CD4-positive, alpha-beta T cell treated with Interleukin-15 for 1 hour (primary cell): ENCODE measurements around the gene PTPRJ.
A peak's percentile ranks its signal among the peaks of the same experiment; 100 is the strongest.

ENCODE experiments used
- DNase-seq: peaks from one replicate; pipeline ENCODE4 v3.0.0-alpha.2; 2020

Gene PTPRJ

DNA sequence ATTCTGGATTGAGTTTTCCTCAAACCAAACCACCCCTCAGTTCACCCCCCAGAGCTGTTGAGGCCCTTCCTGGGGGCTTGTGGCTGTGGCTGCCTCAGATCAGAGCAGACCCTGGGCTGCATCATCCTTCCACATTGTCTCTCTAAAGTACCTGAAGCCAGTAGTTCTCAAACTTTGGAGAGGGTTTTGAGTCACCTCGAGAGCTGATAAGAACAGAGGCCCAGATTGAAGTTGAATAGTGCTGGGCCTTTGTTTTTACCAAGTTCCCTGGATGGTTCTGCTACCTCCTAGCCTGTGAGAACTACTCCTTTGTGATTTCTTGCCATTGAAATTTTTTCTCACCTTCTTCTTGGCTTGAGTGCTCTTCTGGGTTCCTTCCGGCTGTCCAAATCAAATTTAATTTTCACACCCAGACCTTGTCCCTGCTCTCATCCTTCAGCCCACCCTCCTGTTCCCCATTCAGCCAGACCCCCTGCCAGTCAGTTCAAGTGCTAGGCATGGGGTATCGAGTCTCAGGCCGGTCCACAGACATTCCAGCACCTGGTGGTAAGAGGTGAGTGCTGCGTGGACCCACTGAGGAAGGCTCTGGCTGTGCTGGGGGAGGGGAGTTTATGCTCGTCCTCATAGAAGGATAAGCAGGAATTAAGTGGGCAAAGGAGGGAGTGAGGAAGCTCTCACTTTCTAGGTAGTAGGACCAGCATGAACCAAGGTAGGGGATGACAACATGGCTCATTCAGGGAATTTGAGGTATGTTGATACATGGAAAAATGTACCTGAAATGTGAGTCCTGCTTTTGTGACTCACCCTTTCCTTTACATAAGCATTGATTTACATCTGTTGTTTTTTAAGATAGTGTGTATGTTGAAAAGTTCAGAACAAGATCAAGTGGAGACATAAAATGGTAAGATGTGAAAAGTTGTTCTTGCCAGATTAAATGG is 116.5 kb downstream of the PTPRJ start:
- DNase-seq, result no peak

DNA sequence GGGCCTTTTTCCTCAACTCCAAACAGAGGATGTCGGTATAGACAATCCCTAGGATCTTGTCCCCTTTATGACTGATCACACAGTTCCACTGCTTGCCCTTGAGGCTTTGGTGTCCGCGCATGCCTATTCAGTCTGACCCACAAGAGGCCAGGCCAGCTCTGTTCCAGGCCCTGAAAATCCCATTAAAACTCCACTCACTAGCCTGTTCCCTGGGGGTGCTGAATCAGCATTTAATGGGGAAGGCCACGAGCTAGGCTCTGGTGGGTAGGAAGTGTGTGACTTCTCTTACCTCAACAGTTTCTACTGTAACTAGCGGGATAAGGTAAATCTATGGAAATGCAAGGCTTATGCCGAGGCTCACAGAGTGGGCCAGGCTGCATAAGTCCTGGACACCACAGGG is 117.7 kb downstream of the PTPRJ start:
- DNase-seq, result no peak

DNA sequence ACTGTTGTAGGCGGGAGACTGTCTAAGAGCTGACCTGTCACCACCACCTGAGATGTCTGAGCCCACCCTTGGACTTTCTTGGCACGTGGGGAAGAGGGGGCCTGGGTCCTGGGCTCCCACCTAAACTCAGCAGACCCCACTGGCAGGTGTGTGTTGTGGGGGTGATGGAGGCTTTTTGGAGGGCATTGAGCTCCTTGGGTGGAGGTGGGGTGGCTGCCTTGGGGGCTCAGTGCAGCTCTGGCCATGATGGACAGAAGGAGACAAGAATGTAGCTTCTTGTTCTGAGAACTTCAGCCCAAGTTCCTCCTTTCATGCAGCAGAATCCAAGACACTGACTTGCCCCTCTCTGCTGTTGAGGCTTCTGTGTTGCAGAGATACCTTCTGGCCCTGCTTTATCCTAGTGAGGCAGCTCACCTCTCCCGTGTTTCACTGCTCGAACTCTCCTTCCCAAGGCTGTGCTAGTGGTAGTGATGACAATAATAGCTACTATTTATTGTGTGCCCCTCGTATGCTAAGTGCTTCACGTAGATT is 119.6 kb downstream of the PTPRJ start:
- DNase-seq, result no peak

DNA sequence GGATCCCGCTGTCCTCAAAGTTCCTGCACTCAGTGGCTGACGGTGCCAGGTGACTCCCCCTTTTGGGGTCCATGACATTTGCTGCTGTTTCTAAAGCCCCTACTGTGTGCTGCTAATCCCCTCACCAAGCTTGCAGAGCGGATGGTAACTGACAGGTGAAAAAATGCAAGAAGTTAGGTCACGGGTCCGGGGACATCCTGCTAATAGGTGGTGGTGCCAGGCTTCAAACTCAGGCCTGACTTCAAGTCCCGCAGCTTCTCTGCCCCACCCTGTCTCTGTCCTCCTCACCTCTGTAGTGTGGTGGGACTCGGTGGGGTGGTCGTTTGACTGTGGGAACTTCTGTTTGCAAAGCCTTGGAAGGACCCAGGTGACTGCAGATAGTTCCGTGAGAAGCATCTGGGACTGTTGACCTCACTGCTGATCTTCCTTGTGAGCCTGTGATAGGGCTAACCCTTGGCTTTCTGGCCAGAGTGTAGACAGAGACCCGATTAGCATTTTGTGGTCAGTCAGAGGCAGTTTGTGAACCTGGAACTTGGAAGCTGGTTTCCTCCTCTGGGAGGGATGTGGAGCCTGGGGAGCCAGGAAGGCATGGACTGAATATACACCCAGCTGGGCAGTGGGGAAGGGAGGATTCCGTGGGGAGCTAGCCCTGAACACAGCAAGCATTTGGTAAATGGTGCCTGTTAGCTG is 120.8 kb downstream of the PTPRJ start:
- DNase-seq, result no peak

DNA sequence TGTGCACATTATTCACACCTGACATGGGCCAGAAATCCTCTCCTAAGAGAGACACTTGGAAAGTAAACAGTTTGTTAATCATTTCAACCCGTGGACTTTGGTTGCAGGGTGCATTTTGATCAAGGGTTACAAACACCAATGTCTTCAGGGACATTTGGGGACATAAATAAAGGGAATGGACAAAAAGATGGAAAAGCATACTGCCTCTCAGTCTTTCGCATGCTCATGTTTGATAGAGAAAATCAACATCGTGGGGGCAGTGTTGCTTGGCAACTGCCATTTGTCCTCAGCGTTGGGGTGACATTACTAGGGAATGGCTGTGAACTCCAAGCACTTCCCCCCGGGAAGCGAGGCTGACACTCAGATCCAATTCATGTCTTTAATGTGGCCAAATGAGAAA is 121.6 kb downstream of the PTPRJ start:
- no peak for DNase-seq

DNA sequence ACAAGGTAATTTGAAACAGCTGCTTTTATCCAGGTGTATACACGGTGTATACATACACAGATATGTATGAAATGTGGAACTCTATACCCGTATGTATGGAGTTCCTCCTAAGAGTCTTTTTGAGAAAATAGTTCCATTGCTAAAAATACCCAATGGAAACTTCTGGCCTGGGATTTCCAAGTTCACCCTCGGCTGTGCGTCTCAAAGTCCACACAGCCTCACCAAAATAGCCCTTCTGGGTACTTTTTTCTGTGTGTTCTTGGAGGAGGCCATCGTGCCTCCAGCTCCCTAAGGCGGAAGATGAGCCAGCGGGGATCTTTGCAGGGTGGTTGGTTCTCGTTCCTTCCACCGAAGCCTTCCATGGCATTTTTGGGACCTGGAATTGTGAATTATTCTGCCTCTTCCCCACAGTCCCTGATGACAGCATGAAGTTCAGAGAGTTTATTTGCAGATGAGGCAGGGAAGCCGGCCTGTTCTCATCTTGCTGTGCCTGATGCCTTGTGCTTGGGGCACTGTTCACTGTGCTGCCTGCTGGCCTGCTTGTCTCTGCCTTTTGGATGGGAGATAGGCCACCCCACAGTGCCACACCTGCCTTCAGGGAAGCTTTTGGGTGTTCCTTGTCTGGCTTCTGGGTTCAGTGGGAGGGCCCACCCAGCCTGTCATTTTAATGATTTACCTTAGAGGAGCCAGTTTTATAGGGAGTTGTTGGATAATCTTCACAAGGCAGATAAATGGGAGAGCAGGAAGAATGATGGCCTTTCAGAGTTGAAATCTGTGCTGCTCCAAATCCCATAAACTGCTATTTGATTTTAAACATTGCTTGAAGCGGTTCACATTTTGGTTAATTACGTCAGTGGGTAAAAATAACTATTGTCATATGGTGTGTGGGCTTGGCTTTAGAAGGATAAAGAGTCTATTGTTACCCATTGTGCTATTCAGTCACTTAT is 123.5 kb downstream of the PTPRJ start:
- no peak for DNase-seq

DNA sequence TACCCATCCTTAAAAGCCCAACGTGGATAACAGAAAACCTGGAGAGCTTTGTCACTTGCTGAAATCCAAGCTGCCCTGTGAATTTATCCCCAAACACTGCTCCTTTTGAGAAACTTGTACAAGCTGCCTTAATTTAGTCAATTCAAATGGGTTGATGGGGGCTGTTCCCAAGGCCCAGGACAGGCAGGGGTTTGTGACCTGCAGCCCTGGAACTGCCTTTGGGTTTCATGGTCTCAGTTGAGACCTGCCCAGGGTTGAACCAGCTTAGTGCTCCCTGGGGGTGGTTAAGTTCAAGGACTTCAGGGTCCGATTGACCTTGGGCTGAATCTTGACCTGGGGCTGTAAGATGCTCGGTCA is 124.2 kb downstream of the PTPRJ start:
- no peak for DNase-seq

DNA sequence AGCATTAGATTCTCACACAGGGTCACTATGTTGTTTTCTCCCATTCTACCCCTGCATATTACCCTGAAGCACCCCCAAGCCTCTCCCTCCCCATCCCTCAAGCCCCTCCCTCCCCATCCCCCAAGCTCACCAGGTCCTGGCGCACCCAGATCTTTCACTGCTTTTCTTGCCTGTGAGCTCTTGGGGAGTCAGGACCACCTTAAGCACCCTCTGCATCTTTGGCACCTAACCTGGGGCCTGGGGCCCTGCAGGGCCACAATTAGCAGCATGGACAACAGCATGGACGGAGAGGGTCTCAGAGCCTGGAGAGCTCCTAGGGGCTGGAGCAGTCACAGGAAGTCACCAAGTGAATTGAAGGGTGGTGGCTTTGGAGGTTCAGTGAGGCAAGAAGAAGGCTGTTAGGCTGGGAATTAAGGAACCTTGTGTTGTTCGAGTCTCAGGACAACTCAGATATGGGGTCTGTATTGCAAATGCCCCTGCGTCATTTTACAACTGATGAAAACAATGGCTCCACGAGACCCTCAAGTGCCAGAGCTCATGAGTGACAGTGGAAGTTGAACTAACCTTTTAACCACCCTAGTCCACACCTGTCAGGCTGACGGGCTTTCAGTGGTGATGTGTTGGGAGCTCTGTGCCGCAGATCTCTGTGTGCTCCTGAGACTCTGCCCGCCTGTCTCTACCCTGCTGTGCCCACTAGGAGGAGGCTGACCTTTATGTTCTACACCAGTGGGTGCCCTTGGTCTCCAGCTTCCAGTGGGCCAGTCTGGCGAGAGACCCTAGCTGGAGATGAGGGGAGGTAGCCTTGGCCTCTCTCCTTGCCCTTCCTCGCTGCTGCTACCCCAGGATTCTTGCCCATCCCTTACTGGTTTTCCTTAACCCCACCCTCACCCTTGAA is 125.0 kb downstream of the PTPRJ start:
- no peak for DNase-seq

DNA sequence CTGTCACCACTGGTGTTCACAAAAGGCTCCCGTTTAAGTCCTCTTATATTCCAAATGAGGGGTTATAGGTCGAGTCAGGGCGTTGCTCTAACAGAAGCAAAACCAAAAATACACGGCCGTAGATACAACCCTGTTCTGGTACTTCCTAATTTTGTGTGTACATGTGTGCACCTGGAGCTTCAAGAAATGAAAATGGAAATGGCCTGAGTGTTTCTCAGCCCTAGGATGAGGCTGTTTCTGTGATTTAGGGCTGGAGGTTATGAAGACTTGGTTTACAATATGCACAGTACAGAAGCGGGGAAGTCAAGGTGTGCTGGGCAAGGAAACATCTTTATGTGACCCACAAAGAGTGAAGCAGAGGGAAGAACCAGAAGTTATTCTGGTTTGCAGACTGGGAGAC is 125.8 kb downstream of the PTPRJ start:
- DNase-seq, result no peak

DNA sequence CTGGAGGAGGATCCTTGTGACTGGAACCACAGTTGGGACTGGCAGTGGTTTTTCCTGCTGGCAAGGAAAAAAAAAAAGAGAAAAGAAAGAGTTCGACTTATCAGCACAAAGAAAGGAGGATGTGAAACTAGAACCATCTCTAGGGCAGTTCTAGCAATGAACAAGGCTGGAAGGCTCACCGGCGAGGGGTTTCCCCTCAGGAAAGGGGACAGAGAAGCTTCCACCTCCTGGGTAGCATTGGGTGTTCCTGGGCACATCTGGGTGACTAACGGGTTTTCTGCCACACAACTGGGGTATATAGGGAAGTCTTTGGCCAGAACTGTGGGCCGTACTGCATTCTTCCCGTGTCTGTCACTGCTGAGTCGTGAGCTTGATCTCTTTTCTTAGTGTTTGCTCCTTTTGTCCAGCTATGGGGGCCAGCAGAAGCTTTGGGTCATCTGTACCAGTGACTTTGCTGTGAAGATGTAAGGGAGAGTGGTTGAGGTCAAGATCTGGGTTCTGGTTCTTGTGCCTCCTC is 126.9 kb downstream of the PTPRJ start:
- peak; percentile 72 for DNase-seq

DNA sequence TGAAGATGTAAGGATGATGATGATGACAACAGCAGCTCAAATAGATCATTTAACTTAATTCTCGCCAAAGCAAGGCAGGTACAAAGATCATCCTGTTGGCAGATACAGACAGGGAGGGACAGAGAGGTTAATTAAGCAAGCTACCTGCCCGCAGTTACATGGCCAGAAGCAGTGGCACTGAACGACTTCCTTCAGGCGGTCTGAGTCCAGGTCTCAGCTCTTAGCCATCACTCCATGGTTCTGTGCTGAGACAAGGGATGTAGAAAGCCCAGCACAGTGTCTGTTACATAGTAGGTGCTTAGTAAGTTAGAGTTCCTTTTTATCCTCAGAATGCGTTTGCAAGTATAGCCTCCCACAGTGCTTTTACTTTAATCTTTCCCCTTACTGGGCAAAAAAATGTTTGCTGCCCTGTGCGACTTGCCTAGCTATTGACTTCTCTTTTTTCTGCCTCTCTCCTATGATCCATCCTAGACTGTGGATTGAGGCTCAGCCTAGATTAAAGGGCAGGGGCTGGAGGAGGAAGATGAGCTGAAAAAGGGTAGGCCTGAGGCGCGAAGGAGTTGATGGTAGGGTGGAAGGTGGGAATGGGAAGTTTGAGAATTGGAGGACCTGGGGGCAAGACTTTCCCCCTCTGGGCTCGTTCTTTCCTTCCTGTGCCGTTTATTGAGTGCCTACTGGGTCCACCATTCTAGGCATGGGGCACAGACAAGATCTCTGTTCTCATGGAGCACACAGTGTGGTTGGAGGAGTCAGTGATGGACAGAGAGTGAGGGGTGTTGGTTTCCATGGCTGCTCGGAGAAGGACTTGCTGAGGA is 128.1 kb downstream of the PTPRJ start:
- DNase-seq, result no peak

DNA sequence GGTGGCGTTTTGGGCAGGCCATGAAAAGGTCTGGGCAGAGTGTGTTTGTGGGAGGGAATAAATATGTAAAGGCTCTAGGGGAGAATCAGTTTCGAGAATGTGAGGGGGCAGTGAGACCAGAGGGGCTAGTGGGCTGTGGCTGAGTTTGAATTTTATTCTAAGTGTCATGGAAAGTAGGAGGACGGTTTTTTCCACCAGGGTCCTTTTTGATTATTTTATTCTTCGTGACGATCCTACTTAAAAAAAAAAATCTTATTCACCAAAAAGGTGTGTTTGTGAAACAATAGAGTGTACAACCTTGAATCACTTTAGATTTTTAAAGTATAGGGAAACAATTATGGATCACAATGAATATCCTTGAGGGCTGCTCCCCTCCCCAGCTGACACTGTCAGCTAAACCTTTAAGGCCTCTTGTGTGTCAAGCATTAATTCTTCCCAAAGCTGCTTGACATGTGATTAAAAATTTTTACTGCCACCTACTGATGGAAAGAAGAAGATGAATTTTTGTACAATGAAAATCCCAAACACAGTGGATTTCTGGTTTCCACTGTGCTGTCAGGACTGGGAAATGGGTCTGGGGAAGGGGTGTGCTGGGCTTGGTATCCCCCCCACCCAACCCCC is 128.8 kb downstream of the PTPRJ start:
- DNase-seq, result no peak

DNA sequence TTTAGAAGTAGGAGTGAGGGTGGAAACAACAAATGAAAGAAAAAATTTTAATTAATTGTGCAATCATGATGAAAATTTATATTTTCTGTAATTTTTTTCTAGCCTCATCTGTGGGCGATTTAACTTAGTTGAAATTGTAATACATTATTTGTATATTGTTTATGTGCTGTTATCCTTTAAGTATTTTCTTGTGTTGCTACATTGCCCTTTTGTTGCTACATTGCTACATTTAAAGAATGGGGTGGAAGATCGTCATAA is 130.1 kb downstream of the PTPRJ start:
- no peak for DNase-seq

DNA sequence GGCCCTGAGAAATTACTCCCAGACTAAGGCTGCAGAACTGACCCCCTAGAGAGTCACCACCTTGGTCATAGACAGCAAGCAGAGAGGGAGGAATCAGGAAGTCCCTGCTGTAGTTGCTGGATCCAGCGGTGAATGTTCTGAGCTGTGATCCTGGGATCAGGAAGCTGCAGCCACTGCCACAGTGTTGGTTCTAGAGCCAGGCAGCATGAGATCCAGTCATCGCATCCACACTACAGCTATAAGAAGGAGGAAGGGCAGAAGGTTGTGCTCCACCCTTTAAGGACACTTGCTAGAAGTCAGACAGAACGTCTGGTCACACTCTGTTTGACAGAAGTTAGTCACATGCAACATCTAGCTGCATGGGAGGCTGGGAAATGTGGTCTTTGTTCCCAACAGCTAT is 131.5 kb downstream of the PTPRJ start:
- DNase-seq, result no peak

DNA sequence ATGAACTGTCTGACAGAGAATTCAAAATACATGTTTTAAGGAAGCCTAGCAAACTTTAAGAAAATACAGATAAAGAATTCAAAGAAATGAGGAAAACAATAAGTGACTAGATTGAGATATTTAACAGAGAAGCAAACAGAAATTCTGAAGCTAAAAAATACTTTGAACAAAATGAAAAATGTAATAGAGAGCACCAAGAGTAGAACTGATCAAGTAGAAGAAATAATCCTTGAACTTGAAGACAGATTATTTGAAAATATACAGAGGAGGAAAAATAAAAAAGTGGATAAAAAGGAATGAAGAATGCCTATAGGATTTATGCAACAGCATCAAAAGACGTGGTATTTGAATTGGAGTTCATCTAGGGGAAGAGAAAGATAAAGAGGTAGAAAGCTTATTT is 134.4 kb downstream of the PTPRJ start:
- DNase-seq, result no peak

DNA sequence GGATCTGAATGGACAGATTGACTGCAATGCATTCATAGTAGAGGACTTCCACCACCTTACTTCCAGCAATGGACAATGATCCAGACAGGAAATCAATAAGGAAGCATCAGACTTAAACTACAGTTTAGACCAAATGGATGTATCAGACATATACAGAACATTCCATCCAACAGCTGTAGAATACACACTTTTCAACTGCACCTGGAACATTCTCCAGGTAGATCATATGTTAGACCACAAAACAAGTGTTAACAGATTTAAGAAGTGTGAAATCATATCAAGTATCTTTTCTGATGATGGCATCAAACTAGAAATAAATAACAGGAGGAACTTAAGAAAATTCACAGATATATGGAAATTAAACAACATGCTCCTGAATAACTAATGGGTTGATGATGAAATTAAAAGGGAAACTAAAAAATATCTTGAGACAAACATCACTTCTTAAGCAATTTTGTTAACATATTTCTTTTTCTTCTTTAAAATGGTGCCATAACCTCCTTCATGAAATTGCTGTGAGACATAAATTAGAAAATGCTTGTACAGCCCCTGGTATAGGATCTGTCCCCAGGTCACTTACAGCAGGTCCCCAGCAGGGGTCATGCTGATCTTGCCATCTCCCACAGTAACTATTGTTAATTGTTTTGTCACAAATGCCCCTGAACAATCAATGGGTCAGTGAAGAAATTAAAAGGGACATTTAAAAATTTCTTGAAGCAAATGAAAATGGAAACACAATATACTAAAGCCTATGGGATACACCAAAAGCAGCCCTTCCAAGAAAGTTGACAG is 136.3 kb downstream of the PTPRJ start:
- DNase-seq, result no peak

DNA sequence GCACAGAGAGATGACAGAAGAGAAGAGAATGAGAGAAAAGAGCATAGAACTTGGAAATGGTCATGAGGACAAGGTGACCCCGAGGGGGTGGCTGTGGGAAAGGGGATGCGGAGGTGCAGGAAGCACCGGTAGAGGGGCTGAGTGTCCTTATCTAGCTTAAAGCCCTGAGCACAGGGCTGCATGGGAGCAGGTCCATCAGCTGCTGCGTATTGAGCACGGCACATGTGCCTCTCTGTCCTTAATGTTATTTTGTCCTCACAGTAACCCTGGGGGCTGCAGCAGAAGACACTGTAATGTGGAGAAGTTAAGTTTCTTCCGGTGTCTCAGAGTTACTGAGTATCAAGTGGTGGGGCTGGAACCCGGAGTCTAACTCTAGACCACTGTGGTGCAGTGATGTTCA is 141.9 kb downstream of the PTPRJ start:
- no peak for DNase-seq

DNA sequence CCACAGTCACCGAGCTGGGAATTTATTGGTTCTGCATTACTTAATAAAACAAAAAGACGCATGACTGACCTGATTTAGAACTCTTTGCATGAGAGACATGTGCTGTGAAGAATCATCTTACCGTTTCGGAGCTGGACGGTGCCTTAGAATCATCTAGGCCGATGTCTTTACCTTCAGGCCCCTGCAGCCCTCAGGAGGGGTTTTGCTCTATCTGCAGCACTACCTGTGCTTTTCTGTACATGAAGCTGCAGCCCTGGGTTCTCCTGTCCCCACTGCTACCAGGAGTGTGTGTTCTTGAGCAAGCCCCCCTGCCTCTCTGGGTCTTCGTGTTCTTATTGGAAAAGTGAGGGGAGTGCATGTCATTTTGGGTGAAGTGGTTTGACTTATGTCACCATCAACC is 142.3 kb downstream of the PTPRJ start:
- no peak for DNase-seq

DNA sequence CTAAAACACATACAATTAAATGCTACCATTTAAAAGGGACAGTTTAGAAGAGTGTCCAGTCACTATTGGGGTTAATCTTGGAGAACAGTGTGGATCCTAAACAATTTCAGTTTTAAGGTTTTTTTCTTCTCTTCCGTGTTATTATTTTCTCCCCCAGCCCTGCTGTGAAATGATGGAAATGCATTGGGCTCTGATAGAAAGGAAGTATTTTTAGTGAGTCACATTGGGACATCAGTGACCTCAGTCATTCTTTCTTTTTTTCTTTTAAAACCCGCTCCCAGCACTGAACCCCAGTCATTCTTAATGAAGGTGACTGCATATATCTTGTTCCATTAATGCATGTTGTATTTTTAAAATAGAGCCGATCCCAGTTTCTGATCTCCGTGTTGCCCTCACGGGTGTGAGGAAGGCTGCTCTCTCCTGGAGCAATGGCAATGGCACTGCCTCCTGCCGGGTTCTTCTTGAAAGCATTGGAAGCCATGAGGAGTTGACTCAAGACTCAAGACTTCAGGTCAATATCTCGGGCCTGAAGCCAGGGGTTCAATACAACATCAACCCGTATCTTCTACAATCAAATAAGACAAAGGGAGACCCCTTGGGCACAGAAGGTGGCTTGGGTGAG is 143.0 kb downstream of the PTPRJ start:
- no peak for DNase-seq
